ENCODE data around the gene RASIP1. TPM values are rescaled to one million over a fixed set of nuclear protein-coding genes. Genes with fewer than 3 reads are reported as not detected.
A peak's percentile ranks its signal among the peaks of the same experiment; 100 is the strongest.

The RASIP1 gene
- polyA plus RNA-seq, 2 of the 4 experiments (the other 2 are of a cell fraction): 0.36 to 0.40 TPM

DNA sequence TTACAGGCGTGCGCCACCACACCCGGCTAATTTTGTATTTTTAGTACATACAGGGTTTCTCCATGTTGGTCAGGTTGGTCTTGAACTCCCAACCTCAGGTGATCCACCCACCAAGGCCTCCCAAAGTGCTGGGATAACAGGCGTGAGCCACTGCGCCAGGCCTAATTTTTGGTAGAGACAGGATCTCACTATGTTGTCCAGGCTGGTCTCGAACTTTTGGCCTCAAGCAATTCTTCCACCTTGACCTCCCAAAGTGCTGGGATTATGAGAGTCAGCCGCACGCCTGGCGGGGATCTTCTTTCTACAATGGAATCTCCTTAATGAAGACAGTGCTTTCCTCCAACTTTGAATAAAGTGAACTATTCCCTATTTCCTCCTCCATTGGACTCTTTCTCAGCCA, 5.8 kb downstream of the RASIP1 start:
- H3K4me3 ChIP-seq: peak overlapping the region; percentile 49
- peaks cover 11% of the 10 kb centered on the region for H3K4me1 ChIP-seq
- H3K4me2 ChIP-seq: peak overlapping the region; percentile 72
- ChIA-PET POLR2A (interaction anchor here (2.4 kb wide), 1 partner anchor 14 kb away, joined by 5 read pairs; no protein-coding TSS in a partner anchor), CTCF (interaction anchor here (0.6 to 5.4 kb wide), 11 partner anchors 8 to 238 kb away, joined by 3 to 69 read pairs (median 4); partner anchors contain the start of genes CA11, HSD17B14 and IZUMO1)
- ATAC-seq: no peak
- TF ChIP-seq KDM1A (IDR thresholded peaks at IDR 0.05; ENCODE audit: low read depth): no peak
- TF ChIP-seq MYC (IDR thresholded peaks at IDR 0.05; ENCODE audit: borderline replicate concordance, low read length): no peak
- TF ChIP-seq PHF8 (IDR thresholded peaks at IDR 0.05; ENCODE audit: borderline replicate concordance, low read depth): no peak
- TF ChIP-seq RAD21 (conservative IDR thresholded peaks at IDR 0.05 in 1 of 2, IDR thresholded peaks at IDR 0.05 in 1 of 2): no peak
- peak overlapping the region; percentile 77 to 81; a peak in 3 of 6 replicates for H3K27ac ChIP-seq
- no peak for FAIRE-seq
- DNase-seq (ENCODE audit: low read depth in 1 of 2, low spot score in 1 of 2): no peak
- H3K9me3 ChIP-seq: no peaks in the 10 kb centered on the region
- WGBS (ENCODE audit: missing lambda C conversion rate): 91% methylated on average over 9 of the region's 9 CpGs

GRCh38 chr19:48731452-48731851, 9.0 kb downstream of the RASIP1 start:
- TF ChIP-seq, protein P1, sequence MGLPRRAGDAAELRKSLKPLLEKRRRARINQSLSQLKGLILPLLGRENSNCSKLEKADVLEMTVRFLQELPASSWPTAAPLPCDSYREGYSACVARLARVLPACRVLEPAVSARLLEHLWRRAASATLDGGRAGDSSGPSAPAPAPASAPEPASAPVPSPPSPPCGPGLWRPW (IDR thresholded peaks at IDR 0.05): no peak
- TF ChIP-seq RCOR1 (IDR thresholded peaks at IDR 0.05; ENCODE audit: low read depth, low read length) (no peak), POLR2A (IDR thresholded peaks at IDR 0.05; ENCODE audit: low read length) (no peak), CBX8 (IDR thresholded peaks at IDR 0.05) (no peak)
- no peak for ATAC-seq
- H3K27ac ChIP-seq: no peak overlapping the region
- 0 out of 3 replicates have a peak, but pooled peaks cover 3% of the 10 kb centered on the region for H3K4me1 ChIP-seq
- CTCF ChIA-PET: interaction anchor here (0.9 to 1.0 kb wide), 2 partner anchors 111 to 815 kb away, joined by 3 to 5 read pairs; no protein-coding TSS in a partner anchor
- H3K9me3 ChIP-seq: no peaks in the 10 kb centered on the region
- no peak for FAIRE-seq
- POLR2A ChIA-PET: no interaction called here
- WGBS (ENCODE audit: missing lambda C conversion rate): 46% methylated on average over 4 of the region's 4 CpGs
- no peak overlapping the region for H3K4me3 ChIP-seq
- no peak for DNase-seq (ENCODE audit: low read depth in 1 of 2, low spot score in 1 of 2)
- H3K4me2 ChIP-seq: no peak overlapping the region

DNA sequence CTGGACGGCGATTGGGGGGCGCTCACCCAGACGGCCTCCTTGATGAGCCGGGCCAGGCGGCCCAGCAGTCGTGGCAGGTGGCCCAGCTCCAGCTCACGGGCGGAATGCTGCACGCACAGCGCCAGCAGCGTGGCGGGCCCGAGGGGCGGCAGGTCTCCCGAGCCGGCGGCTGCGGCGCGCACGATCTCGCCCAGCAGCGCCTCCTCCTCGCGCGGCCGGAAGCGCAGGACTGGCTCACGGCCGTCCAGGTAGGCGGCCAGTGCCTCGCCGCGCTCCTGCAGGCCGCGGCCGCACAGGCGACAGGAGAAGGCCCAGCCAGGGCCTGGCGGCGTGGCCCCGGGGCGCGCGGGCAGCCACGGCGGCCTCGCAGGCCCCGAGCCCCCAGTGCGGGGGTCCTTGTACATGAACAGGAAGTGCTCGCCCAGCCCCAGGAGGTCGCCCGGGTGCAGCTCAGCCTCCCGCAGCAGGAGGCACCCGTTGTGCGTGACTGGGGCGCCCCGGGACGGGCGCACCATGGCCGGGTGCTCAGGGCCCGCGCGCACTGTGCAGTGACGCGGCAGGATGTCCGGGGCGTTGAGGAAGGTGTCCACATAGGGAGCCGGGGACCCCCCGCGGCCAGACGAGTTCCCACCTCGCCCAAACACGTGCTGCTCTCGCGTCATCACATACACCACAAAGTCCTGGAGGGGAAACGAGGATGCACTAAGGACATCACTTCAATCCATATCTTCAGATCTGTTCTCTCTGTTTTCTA, 11.3 kb downstream of the RASIP1 start:
- H3K4me2 ChIP-seq: no peak overlapping the region
- no peak for DNase-seq (ENCODE audit: low read depth in 1 of 2, low spot score in 1 of 2)
- no peaks in the 10 kb centered on the region for H3K9me3 ChIP-seq
- POLR2A ChIA-PET: no interaction called here
- TF ChIP-seq JUN (IDR thresholded peaks at IDR 0.05) (no peak), HEYL (CRISPR knock-in tag; IDR thresholded peaks at IDR 0.05) (no peak)
- H3K27ac ChIP-seq: no peak overlapping the region
- WGBS (ENCODE audit: missing lambda C conversion rate): 86% methylated on average over 44 of the region's 77 CpGs
- no peak for ATAC-seq
- no peak for FAIRE-seq
- peaks cover 5% of the 10 kb centered on the region; the same call in 1 of the 3 replicates for H3K4me1 ChIP-seq
- no peak overlapping the region for H3K4me3 ChIP-seq
- CTCF ChIA-PET: interaction anchor here (5.4 to 6.1 kb wide), 2 partner anchors 8 to 16 kb away, joined by 31 to 69 read pairs; no protein-coding TSS in a partner anchor

DNA sequence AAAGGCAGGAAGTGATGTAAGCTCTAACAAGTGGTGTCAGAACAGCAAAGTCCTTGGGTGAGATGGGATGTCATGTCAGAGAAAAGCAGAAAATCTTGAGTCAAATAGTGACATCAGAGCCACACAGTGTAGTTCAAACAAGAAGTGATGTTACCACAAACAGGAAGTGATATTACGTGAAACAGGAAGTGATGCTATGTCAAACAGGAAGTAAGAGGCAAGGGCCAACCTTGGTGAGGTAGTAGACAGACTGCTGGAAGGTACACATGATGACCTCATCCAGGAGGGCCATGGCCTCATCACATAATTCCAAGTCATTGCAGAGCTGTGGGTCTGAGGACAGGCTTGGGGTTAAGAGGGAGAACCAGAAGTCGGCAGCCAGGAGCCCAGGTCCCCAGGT, 13.9 kb downstream of the RASIP1 start:
- ChIA-PET CTCF (interaction anchor here (2.6 to 6.1 kb wide), 4 partner anchors 11 to 81 kb away, joined by 7 to 69 read pairs (median 24); partner anchors contain the start of gene CA11), POLR2A (no interaction called here)
- FAIRE-seq: no peak
- H3K9me3 ChIP-seq: no peaks in the 10 kb centered on the region
- peaks cover 5% of the 10 kb centered on the region; the same call in 1 of the 3 replicates for H3K4me1 ChIP-seq
- TF ChIP-seq SREBF2 (IDR thresholded peaks at IDR 0.05): no peak
- no peak for TF ChIP-seq CBX2 (IDR thresholded peaks at IDR 0.05; ENCODE audit: borderline replicate concordance, low read depth)
- TF ChIP-seq, protein P2, sequence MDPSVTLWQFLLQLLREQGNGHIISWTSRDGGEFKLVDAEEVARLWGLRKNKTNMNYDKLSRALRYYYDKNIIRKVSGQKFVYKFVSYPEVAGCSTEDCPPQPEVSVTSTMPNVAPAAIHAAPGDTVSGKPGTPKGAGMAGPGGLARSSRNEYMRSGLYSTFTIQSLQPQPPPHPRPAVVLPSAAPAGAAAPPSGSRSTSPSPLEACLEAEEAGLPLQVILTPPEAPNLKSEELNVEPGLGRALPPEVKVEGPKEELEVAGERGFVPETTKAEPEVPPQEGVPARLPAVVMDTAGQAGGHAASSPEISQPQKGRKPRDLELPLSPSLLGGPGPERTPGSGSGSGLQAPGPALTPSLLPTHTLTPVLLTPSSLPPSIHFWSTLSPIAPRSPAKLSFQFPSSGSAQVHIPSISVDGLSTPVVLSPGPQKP (IDR thresholded peaks at IDR 0.05; ENCODE audit: low read depth, low read length): no peak
- no peak for TF ChIP-seq ZFP36 (IDR thresholded peaks at IDR 0.05; ENCODE audit: borderline replicate concordance, partially characterized antibody)
- TF ChIP-seq FOXS1 (CRISPR knock-in tag; IDR thresholded peaks at IDR 0.05): no peak
- no peak for TF ChIP-seq PHF8 (IDR thresholded peaks at IDR 0.05; ENCODE audit: borderline replicate concordance, low read depth)
- no peak for TF ChIP-seq BHLHE40 (IDR thresholded peaks at IDR 0.05; ENCODE audit: low read depth, low read length)
- TF ChIP-seq KDM1A (IDR thresholded peaks at IDR 0.05; ENCODE audit: low read depth): no peak
- no peak overlapping the region for H3K4me3 ChIP-seq
- no peak for ATAC-seq
- H3K4me2 ChIP-seq: no peak overlapping the region
- 87% methylated on average over 2 of the region's 2 CpGs for WGBS (ENCODE audit: missing lambda C conversion rate)
- H3K27ac ChIP-seq: no peak overlapping the region
- peak in 1 of 2 experiments; percentile 65 for DNase-seq (ENCODE audit: low read depth in 1 of 2, low spot score in 1 of 2)
